Measurements from ENCODE around the gene RBM33.

DNA sequence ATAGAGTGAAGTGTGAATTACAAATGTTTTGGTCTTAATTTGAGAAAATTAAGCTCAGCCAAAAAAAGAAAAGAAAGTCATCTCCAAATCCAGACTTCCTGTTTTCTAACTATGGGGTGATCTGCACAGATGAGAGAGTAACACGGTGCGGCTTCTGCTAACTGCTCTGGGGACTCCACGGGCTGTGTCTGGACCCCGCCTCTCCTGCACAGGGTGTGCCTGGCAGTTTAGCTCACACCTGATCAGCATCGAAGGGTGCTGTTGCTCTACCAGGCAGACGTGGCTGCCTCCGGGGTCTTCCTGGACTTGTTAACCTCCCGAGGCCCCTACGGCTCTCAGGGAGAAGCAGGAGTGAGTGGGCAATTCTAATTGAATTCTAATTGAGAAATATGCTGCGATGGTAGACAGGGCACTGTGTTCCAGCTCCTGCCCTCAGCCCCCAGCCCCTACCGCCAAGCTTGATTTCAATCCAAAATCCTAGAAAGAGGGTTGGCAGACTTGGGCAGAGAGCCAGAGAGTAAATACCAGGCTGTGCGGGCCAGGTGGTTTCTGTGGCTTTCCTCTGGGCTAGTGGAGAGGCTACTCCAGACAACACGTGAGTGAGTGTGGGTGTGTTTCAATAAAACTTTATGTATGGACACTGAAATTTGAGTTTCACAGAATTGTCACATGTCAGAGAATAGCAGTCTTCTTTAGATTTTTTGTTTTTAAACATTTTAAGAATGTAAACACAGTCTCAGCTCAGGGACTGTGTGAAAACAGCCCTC, 154.4 kb downstream of the RBM33 start:
- TF ChIP-seq, protein P1, sequence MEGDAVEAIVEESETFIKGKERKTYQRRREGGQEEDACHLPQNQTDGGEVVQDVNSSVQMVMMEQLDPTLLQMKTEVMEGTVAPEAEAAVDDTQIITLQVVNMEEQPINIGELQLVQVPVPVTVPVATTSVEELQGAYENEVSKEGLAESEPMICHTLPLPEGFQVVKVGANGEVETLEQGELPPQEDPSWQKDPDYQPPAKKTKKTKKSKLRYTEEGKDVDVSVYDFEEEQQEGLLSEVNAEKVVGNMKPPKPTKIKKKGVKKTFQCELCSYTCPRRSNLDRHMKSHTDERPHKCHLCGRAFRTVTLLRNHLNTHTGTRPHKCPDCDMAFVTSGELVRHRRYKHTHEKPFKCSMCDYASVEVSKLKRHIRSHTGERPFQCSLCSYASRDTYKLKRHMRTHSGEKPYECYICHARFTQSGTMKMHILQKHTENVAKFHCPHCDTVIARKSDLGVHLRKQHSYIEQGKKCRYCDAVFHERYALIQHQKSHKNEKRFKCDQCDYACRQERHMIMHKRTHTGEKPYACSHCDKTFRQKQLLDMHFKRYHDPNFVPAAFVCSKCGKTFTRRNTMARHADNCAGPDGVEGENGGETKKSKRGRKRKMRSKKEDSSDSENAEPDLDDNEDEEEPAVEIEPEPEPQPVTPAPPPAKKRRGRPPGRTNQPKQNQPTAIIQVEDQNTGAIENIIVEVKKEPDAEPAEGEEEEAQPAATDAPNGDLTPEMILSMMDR (IDR thresholded peaks at IDR 0.05; ENCODE audit: insufficient read depth, low read depth, low read length) = no peak
- TF ChIP-seq EZH2 (IDR thresholded peaks at IDR 0.05; ENCODE audit: insufficient read depth, low read length) = no peak
